ENCODE measurements around the gene TRPM3.

The TRPM3 gene

GRCh38 chr9:70941191-70941590 is 180.2 kb downstream of the TRPM3 start:
- DNase-seq, result no peak

GRCh38 chr9:70940605-70941004 is 180.8 kb downstream of the TRPM3 start:
- DNase-seq, result no peak

- no peak for DNase-seq
Measured at GRCh38 chr9:70936536-70936935, 184.9 kb downstream of the TRPM3 start.

GRCh38 chr9:70935856-70936255 is 185.6 kb downstream of the TRPM3 start:
- DNase-seq, result no peak

- DNase-seq, result no peak
Measured at GRCh38 chr9:70934642-70935041, 186.8 kb downstream of the TRPM3 start.

- DNase-seq, result no peak
Measured at GRCh38 chr9:70933321-70933720, 188.1 kb downstream of the TRPM3 start.

- no peak for DNase-seq
Measured at GRCh38 chr9:70932097-70932496, 189.3 kb downstream of the TRPM3 start.

GRCh38 chr9:70927530-70927929 is 193.9 kb downstream of the TRPM3 start:
- no peak for DNase-seq

GRCh38 chr9:70924895-70925547 is 196.4 kb downstream of the TRPM3 start:
- no peak for DNase-seq

- DNase-seq, result no peak
Measured at GRCh38 chr9:70924380-70924779, 197.0 kb downstream of the TRPM3 start.

GRCh38 chr9:70923961-70924360 is 197.5 kb downstream of the TRPM3 start:
- DNase-seq, result no peak

GRCh38 chr9:70921136-70921535 is 200.3 kb downstream of the TRPM3 start:
- no peak for DNase-seq

- no peak for DNase-seq
Measured at GRCh38 chr9:70917277-70917676, 204.1 kb downstream of the TRPM3 start.

GRCh38 chr9:70911791-70912190 is 209.6 kb downstream of the TRPM3 start:
- no peak for DNase-seq

- no peak for DNase-seq
Measured at GRCh38 chr9:70910598-70910997, 210.8 kb downstream of the TRPM3 start.

GRCh38 chr9:70902692-70903131 is 218.7 kb downstream of the TRPM3 start:
- DNase-seq, result no peak

- DNase-seq, result no peak
Measured at GRCh38 chr9:70902171-70902570, 219.2 kb downstream of the TRPM3 start.

- no peak for DNase-seq
Measured at GRCh38 chr9:70901746-70902145, 219.7 kb downstream of the TRPM3 start.

GRCh38 chr9:70901013-70901412 is 220.4 kb downstream of the TRPM3 start:
- DNase-seq, result no peak

- no peak for DNase-seq
Measured at GRCh38 chr9:70893580-70894122, 227.8 kb downstream of the TRPM3 start.

- no peak for DNase-seq
Measured at GRCh38 chr9:70888471-70888870, 232.9 kb downstream of the TRPM3 start.

- no peak for DNase-seq
Measured at GRCh38 chr9:70887826-70888225, 233.6 kb downstream of the TRPM3 start.

- DNase-seq, result no peak
Measured at GRCh38 chr9:70883963-70884793, 237.2 kb downstream of the TRPM3 start.

- DNase-seq, result no peak
Measured at GRCh38 chr9:70883056-70883455, 238.4 kb downstream of the TRPM3 start.
